Suppressor macrophage (primary cell): ENCODE data around the gene CAMKV.
A peak's percentile ranks its signal among the peaks of the same experiment; 100 is the strongest.
"Not testable (repeated sequence)": the region's sequence is repeated elsewhere in the genome, so short reads cannot be mapped to it uniquely, and the experiment has no call there.

Experiments used
- DNase-seq, 4 experiments: peaks; one replicate each; pipeline ENCODE4 v3.0.0-alpha.2; 2020 to 2022

CAMKV gene

GRCh38 chr3:49845694-49846093, 24.0 kb downstream of the CAMKV start:
- no peak for DNase-seq

DNA sequence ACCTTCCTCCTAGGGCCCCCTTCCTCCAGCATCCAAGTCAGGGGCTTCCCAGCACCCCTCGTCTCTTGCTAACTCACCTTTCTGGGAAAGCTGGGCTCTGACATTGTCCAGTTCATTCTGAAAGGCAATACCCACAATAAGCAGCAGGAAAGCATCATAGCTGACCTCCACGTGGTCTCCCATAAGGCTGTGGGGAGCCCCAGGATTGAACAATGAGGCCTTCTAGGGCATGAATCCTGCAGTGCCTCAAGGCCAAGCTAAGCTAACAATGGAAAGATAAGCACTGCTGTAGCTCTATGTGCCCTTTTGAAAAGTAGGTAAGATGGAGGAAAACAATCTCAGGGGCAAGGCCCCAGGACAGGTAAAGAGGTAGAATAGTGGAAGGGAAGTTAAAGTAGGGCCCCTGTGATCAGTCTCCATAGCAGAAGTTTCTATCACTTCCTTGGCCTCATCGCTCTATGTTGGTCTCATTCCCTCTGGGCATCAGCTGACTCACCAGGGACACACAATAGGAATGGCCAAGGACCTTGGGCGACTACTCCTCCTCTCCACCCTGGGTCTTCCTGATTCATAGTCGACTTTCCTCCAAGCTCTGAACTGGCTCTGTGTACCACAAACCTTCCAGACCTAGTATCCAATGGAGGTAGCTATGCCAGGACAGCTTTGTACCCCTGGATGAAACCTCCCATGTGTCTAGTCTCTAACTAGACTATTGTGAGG, 25.1 kb downstream of the CAMKV start:
- DNase-seq = no peak

DNA sequence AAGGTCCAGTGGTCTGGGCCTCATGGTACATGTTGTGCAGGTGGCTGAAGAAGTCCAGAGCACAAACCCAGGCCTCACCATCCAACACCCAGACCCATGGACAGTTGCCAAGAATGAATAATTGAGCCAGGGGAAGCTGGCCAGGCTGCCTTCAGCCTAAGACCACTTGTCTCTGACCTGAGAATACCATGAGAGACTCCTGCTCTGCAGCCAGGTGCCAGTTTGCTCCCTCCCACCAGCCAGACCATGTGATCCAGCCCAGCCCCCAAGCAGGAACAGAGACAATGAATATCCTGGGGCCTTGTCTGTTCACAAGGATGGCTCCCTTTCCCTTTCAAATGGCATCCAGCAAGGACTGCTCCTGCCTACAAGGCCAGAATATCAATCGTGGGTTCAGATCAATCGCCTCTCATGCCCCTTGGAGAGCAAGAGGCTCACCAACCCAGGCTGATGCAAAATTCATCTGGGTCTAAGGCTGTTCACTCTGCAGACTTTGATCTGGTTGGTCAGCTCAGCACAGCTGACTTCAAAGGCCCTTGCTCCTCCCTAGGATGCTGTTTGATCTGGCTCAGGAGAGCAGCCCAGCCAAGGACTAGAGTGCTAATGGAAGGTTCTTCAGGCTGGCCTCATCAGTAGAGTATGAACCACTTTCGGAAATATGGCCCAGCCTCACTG, 26.7 kb downstream of the CAMKV start:
- DNase-seq = no peak

GRCh38 chr3:49841806-49842205, 27.9 kb downstream of the CAMKV start:
- DNase-seq = no peak

DNA sequence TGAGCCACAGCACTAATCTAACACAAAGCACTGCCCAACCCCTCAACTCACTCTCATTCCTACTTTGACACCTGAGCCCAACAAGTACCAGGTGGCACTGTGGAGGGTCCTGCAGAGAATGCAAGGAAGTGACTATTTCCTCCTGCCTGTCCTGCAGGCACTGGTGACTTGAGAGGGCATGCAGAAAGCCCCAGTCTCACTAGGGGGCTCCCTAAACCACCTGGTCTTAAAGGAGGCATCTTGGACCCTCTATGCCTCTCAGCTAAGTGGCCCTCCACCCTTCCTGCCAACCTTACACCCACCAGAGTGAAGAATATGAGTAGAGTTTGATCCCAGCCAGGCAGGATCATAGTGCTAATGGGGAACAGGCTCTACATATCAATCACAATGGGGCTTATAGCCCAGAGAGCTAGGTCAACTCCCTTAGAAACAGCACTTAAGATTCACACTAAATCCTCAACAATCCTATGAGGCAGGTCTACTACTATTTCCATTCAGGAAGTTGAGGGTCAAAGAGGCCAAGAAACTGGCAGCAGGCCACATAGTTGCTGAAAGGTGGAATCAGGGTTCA, 28.5 kb downstream of the CAMKV start:
- DNase-seq = peak in 2 of 4 experiments; percentile 12 to 17

GRCh38 chr3:49840388-49840787, 29.3 kb downstream of the CAMKV start:
- DNase-seq = no peak

GRCh38 chr3:49839193-49839809, 30.4 kb downstream of the CAMKV start:
- peak; percentile 86 to 92 (median 90) for DNase-seq

DNA sequence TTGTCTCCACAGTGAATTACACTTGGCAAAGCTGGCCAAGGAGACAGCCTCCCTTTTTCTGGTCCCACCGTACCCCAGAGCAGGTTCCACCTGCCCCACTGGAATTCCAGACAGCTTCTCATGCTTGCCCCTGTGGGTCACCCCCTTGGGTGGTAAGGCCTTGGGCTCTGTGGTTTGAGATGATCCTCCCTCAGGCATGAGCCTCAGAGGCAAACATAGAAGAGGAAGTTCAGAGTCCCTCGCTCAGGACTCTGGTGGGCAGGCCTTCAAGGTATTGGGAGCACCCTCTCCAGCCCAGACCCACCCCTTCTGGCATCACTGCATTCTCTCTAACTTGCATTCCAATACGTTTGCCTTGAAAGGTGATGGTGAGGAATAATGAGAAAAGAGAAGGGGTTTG, 38.4 kb downstream of the CAMKV start:
- DNase-seq = no peak

DNA sequence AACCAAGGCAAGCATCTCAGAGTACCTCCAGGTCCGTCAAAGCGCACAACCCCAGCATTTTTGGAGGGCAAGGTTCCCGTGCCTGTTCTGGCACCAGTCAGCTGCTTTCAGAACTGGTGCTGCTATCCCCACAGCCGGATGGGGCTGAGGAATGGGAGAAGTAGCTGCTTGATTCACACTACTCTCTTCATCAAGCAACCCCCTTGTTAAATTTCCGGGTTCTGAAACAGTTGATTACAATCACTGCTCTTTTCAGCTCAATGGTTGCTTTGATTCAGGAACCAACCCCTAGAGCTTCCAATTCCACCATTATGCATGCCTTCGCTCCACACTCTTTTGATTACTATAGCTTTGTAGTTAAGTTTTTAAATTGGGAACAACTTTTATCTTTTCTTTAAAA, 43.7 kb downstream of the CAMKV start:
- no peak for DNase-seq

DNA sequence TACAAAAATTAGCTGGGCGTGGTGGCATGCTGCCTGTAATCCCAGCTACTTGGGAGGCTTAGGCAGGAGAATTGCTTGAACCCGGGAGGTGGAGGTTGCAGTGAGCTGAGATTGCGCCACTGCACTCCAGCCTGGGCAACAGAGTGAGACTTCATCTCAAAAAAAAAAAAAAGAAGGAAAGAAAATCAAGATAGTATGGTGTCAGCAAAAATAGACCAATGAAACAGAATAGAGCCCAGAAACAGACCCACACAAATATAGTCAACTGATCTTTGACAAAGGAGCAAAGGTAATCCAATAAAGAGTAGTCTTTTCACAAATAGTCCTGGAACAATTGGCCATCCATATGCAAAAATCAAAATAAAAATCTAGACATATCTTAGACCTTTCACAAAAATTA, 46.6 kb downstream of the CAMKV start:
- DNase-seq = not testable (repeated sequence)

DNA sequence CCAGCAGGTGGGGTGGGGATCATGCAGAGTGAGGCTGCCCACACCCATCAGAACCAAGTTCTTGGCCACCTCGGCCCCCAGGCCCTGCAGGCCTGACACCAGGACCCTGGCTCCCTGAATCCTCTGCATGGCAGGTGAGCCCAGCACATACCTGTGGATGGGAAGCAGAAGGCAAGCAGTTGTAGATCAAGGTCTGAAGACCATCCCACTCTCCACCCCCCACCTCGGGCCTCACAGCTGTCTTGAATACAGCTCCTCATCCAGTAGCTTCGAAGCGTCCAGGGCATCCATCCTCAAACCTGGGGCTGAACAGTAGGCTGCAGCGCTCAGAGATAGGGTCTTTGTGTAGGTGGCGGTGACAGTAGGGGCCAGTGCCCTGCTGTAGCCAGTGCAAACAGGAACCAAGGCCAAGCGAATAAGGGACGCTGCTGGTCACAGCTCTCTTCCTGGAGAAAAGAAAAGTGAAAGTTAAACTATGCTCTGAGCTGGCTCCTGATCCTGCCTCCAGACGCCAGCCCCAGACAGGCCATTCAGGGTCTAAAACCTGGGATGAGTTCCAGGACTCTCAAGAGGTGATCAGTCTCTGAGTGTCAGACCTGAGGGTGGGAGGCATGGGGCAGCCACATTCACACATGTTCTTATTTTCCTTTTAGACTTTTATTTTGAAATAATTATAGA, 56.1 kb downstream of the CAMKV start, which contains the start of gene UBA7:
Gene UBA7, minus strand, starts transcription at position 457 of the 678 bp plus-strand sequence. Its CDS starts 166 bp downstream, at position 291.
- peak; percentile 72 to 85 (median 83) for DNase-seq

GRCh38 chr3:49812916-49813496, 56.7 kb downstream of the CAMKV start:
- DNase-seq = peak in 2 of 4 experiments; percentile 15 to 19
